ENCODE data around the gene SPDEF. TPM values are rescaled to one million over a fixed set of nuclear protein-coding genes. Genes with fewer than 3 reads are reported as not detected.

Gene SPDEF
- total and polyA plus RNA-seq, 2 donors (not counting 1 experiment from before 2014, with no cell fraction given) = 0.10 TPM; not detected in 1

- H3K4me2 ChIP-seq (replicated peaks; ENCODE audit: low read depth, low read length, poor library complexity, severe bottlenecking) = no peak overlapping the region
- no peak overlapping the region for H2AFZ ChIP-seq (ENCODE audit: insufficient read depth, low read depth, low read length, poor library complexity, severe bottlenecking)
- H3K27ac Mint-ChIP-seq = no peak overlapping the region
- H3K4me1 ChIP-seq (ENCODE audit: control insufficient read depth in 2 of 2, insufficient read depth in 2 of 2, low read length in 2 of 2) = no peaks in the 10 kb centered on the region
- H3K4me3 Mint-ChIP-seq = no peak overlapping the region
- H3K4me1 Mint-ChIP-seq = no peaks in the 10 kb centered on the region
- no peak overlapping the region for H3K4me3 ChIP-seq (ENCODE audit: control extremely low read depth in 1 of 5, extremely low read depth in 1 of 5, insufficient read depth in 1 of 5, low read depth in 2 of 5, low read length in 4 of 5)
- no peak for ATAC-seq (ENCODE audit: low read depth)
- H4K20me1 ChIP-seq (ENCODE audit: control insufficient read depth, insufficient read depth, low read length, poor library complexity, severe bottlenecking) = peaks cover 28% of the 10 kb centered on the region
- ChIA-PET POLR2A (no interaction called here), CTCF (no interaction called here)
- 100% methylated on average over 3 of the region's 4 CpGs for WGBS (ENCODE audit: insufficient coverage)
- intact Hi-C loops (cut with micrococcal nuclease) = no loop called here
- no peaks in the 10 kb centered on the region for H3K9me3 ChIP-seq (ENCODE audit: control extremely low read depth in 1 of 3, control insufficient read depth in 2 of 3, insufficient read depth in 1 of 3, low read length in 2 of 3)
- no peak overlapping the region for H3K9ac ChIP-seq (ENCODE audit: low read length)
- H3K36me3 ChIP-seq (replicated peaks in 1 of 2; ENCODE audit: control extremely low read depth in 1 of 2, control insufficient read depth in 1 of 2, extremely low read depth in 1 of 2, insufficient read depth in 2 of 2, low read length in 1 of 2) = peaks cover 0 to 3% of the 10 kb centered on the region in 2 experiments
- TF ChIP-seq EZH2 (IDR thresholded peaks at IDR 0.05; ENCODE audit: borderline replicate concordance, insufficient read depth, low read depth, low read length, poor library complexity, severe bottlenecking) (no peak), CTCF (IDR thresholded peaks at IDR 0.05) (no peak)
- DNase-seq = no peak
- no peaks in the 10 kb centered on the region for H3K27me3 Mint-ChIP-seq
- H3K9me3 Mint-ChIP-seq (ENCODE audit: insufficient read depth) = no peaks in the 10 kb centered on the region
- no peak overlapping the region for H3K27ac ChIP-seq (ENCODE audit: low read length in 2 of 2)
- H3K79me2 ChIP-seq (ENCODE audit: control insufficient read depth, insufficient read depth, low read length) = no peaks in the 10 kb centered on the region
- no peaks in the 10 kb centered on the region for H3K27me3 ChIP-seq (replicated peaks in 1 of 4; ENCODE audit: control extremely low read depth in 1 of 4, control insufficient read depth in 3 of 4, insufficient read depth in 4 of 4, low read length in 3 of 4)
Measured at GRCh38 chr6:34581561-34581920, 25.4 kb upstream of the SPDEF start.

GRCh38 chr6:34580707-34581560 is 24.8 kb upstream of the SPDEF start:
- CTCF ChIA-PET = interaction anchor here (0.5 to 1.1 kb wide), 2 partner anchors 28 to 161 kb away, joined by 3 to 4 read pairs; no protein-coding TSS in a partner anchor
- Histone ChIP-seq H4K20me1 (ENCODE audit: control insufficient read depth, insufficient read depth, low read length, poor library complexity, severe bottlenecking) (peaks cover 22% of the 10 kb centered on the region), H3K4me3 (ENCODE audit: control extremely low read depth in 1 of 5, extremely low read depth in 1 of 5, insufficient read depth in 1 of 5, low read depth in 2 of 5, low read length in 4 of 5) (no peak overlapping the region), H2AFZ (ENCODE audit: insufficient read depth, low read depth, low read length, poor library complexity, severe bottlenecking) (no peak overlapping the region), H3K4me2 (replicated peaks; ENCODE audit: low read depth, low read length, poor library complexity, severe bottlenecking) (no peak overlapping the region), H3K27me3 (replicated peaks in 1 of 4; ENCODE audit: control extremely low read depth in 1 of 4, control insufficient read depth in 3 of 4, insufficient read depth in 4 of 4, low read length in 3 of 4) (no peaks in the 10 kb centered on the region), H3K27ac (ENCODE audit: low read length in 2 of 2) (no peak overlapping the region), H3K4me1 (ENCODE audit: control insufficient read depth in 2 of 2, insufficient read depth in 2 of 2, low read length in 2 of 2) (no peaks in the 10 kb centered on the region), H3K79me2 (ENCODE audit: control insufficient read depth, insufficient read depth, low read length) (no peaks in the 10 kb centered on the region), H3K36me3 (replicated peaks in 1 of 2; ENCODE audit: control extremely low read depth in 1 of 2, control insufficient read depth in 1 of 2, extremely low read depth in 1 of 2, insufficient read depth in 2 of 2, low read length in 1 of 2) (no peaks in the 10 kb centered on the region), H3K9me3 (ENCODE audit: control extremely low read depth in 1 of 3, control insufficient read depth in 2 of 3, insufficient read depth in 1 of 3, low read length in 2 of 3) (no peaks in the 10 kb centered on the region), H3K9ac (ENCODE audit: low read length) (no peak overlapping the region)
- no peak overlapping the region for H3K27ac Mint-ChIP-seq
- H3K9me3 Mint-ChIP-seq (ENCODE audit: insufficient read depth) = no peaks in the 10 kb centered on the region
- POLR2A ChIA-PET = no interaction called here
- 100% methylated on average over 6 of the region's 6 CpGs for WGBS (ENCODE audit: insufficient coverage)
- no peaks in the 10 kb centered on the region for H3K27me3 Mint-ChIP-seq
- H3K4me3 Mint-ChIP-seq = no peak overlapping the region
- ATAC-seq (ENCODE audit: low read depth) (no peak), DNase-seq (no peak)
- intact Hi-C loops (cut with micrococcal nuclease) = no loop called here
- no peaks in the 10 kb centered on the region for H3K4me1 Mint-ChIP-seq
- TF ChIP-seq CTCF (IDR thresholded peaks at IDR 0.05) (no peak), EZH2 (IDR thresholded peaks at IDR 0.05; ENCODE audit: borderline replicate concordance, insufficient read depth, low read depth, low read length, poor library complexity, severe bottlenecking) (no peak)

All from B cell (primary cell).